VCaP (cell line): ENCODE measurements around the gene OPRM1.

Experiments
- H3K27ac ChIP-seq: fragments of 450-650 bp; 2 replicates; pipeline ENCODE4 v1.5.1; 2017
- CTCF ChIP-seq: fragments of 450-650 bp; conservative IDR thresholded peaks from 2 replicates; pipeline ENCODE4 v1.5.1; 2017; ENCODE audit warnings: mild to moderate bottlenecking, moderate library complexity

The OPRM1 gene

GRCh38 chr6:154268486-154268885 lies 229.4 kb downstream of the OPRM1 start:
- no peak overlapping the region for H3K27ac ChIP-seq
- TF ChIP-seq CTCF = no peak

- no peak overlapping the region for H3K27ac ChIP-seq
- TF ChIP-seq CTCF = no peak
Observed at GRCh38 chr6:154274168-154274567, 235.1 kb downstream of the OPRM1 start.

GRCh38 chr6:154276810-154277628 lies 238.0 kb downstream of the OPRM1 start:
- no peak overlapping the region for H3K27ac ChIP-seq
- peak; percentile 79 for TF ChIP-seq CTCF

GRCh38 chr6:154277629-154278017 lies 238.6 kb downstream of the OPRM1 start:
- no peak overlapping the region for H3K27ac ChIP-seq
- peak; percentile 42 for TF ChIP-seq CTCF

DNA sequence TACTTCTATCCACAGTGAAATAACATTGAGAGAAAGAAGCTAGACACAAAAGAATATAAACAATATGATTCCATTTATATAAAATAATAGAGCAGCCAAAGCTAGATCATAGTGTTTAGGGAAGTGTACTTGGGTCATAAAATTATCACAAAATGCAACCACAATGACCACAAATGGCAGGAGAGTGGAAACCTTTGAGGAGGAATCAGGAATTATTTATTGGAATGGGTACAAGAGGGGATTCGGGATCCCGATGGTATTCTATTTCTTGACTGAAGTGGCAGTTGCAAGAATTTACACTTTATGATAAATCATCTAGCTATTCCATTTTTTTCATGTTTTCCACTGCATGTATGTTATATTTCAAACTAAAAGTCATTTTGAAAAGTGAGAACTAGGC lies 241.5 kb downstream of the OPRM1 start:
- no peak for TF ChIP-seq CTCF

GRCh38 chr6:154284313-154284853 lies 245.3 kb downstream of the OPRM1 start:
- no peak overlapping the region for H3K27ac ChIP-seq
- TF ChIP-seq CTCF = no peak

More for the DNA sequence above, 241.5 kb downstream of the OPRM1 start:
- no peak overlapping the region for H3K27ac ChIP-seq

DNA sequence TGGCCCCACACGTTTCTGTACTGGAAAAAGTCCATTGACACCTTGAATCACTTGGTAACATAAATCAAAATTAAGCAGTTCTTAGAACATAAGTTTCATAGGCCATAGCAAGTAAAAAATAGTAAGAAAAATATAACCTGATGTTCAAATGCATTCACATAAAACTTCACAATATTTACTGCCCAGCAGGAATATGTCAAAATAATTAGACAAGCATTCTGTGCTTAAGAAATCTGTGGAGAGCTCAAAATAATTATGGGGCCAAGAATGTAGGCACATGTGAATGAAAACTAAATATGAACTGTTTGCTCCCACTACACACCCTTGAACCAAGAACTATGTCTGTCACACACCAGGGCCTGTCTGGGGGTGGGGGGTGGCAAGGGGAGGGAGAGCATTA lies 246.8 kb downstream of the OPRM1 start:
- no peak for TF ChIP-seq CTCF
- no peak overlapping the region for H3K27ac ChIP-seq
